ENCODE data around the gene KIAA0513.
A peak's percentile ranks its signal among the peaks of the same experiment; 100 is the strongest.

Gene KIAA0513, protein sequence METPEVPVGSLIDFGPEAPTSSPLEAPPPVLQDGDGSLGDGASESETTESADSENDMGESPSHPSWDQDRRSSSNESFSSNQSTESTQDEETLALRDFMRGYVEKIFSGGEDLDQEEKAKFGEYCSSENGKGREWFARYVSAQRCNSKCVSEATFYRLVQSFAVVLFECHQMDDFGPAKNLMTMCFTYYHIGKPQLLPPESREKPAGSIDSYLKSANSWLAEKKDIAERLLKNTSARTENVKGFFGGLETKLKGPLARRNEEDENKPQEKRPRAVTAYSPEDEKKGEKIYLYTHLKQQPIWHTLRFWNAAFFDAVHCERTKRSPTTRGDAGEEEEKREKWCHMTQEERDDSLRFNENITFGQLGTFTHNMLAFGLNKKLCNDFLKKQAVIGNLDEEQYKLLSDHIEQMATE

DNA sequence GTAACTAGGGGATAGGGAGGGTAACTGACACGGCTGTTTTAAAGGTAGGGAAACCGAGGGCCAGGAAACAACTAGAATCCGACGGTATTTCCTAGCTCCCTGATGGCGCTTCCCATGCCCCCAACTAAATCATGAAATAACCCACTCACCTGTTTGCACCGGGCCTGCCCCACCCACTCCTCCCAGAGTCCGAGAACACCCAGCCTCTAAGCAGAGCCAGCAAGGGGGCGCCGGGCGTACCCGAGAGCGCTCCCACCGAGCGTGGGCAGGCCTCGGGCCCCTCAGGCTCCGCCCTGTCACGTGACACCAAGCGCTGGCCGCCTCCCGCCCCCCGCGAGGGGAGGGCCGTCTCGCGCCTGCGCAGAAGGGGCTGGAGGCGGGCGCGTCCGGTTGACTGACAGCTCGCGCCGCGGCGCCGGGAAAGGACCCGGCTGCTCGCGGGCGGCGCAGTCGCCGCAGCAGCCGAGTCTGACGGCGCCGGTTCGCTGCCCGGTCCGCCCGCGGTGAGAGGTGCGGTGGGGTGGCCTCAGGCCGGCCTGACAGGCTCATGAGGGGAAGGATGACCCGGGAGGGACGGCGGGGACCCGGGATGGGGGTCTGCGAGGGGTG is at the start of gene KIAA0513:
TSS of gene KIAA0513 (plus strand) at position 447 of the 609 bp plus-strand sequence. CDS start 39,277 bp downstream, outside the sequence.
- peak; percentile 54 for DNase-seq

DNA sequence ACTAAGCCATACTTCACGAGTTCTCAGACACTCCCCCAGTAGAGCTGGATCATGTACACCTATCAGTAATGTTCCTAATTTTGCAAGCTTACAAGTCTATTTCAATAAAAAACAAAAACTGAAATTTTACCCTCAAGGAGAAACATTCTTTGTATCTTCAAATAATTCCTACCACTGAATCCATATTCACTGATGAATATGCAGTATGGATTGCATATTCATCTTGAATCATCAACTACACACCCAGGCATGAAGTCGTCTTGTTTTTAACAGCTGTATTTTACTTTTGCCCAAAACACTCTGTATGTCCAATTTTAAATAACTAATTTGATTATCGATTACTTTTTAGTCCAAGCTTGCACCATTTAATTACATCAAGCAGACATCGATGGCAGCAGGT is 48.1 kb upstream of the KIAA0513 start:
- DNase-seq, result no peak

DNA sequence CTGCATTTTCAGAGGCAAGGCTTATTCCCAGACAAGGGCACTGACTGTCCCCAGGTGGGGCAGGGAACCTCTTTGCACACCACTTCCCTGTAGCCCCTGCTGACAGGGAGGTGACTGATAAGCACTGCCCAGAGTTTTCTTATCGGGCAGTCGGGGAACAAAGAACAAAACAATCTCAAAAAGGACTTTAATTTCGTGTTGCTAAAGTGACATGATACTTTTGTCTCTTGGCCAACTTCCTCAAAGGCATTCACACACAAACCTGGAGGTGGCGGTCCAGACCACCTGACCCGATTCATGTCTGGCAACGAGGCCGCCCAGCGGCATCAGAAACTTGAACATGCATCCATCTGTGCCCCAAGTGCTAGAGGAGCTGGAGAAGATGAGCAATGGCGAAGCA is 45.2 kb upstream of the KIAA0513 start:
- DNase-seq, result no peak

DNA sequence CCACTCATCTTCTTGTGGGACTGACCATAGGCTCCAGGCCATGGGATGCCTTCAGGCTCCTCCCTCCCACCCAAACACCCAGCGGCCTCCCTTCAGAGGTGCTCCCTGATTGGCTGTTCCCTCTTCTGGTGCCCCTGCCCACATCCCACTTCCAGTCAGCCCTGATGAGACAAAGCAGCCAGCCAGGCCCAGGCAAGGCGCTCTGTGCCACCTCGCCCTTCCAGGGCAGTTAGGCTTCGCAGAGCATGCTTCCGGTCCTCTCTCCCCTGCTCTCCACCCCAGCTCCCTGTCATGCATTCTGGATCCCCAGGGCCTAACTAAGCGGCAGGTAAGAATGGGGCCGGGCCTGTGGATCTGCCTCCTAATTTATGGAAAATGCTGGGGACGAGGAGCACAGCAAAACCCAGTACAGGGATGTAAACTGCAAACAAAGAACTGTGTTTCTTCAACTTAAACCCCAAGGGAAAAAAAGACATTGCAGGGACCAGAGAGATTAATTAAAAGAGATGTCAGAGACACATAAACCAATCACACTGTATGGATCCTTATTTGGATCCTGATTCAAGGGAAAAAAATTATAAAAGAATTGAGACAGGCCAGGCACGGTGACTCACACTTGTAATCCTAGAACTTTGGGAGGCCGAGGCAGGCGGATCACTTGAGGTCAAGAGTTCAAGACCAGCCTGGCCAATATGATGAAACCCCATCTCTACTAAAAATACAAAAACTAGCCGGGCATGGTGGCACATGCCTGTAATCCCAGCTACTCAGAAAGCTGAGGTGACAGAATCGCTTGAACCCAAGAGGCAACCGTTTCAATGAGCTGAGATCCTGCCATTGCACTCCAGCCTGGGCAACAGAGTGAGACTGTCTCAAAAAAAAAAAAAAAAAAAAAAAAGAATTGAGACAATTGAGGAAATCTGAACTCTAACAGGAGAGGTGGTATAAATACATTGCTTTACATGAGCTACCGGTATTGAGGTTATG is 42.2 kb upstream of the KIAA0513 start:
- no peak for DNase-seq

DNA sequence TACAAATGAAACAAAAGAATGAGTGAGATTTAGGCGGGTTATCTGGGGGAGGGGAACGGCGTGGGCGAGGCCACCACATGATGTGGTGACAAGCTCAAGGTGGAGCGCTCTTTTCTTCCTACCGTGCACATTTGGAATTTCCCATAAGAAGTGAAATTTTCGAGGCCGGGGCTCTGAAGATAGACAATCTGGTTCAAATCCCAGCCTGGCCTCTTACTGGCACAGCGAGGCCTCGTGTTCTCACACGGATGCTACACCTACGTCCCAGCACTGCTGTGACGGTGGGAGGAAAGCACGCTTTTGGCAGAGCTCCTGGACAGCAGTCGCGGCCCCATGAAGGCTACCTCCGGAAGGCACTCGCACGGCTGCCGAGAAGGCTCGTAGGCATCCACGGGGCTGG is 41.5 kb upstream of the KIAA0513 start:
- no peak for DNase-seq

DNA sequence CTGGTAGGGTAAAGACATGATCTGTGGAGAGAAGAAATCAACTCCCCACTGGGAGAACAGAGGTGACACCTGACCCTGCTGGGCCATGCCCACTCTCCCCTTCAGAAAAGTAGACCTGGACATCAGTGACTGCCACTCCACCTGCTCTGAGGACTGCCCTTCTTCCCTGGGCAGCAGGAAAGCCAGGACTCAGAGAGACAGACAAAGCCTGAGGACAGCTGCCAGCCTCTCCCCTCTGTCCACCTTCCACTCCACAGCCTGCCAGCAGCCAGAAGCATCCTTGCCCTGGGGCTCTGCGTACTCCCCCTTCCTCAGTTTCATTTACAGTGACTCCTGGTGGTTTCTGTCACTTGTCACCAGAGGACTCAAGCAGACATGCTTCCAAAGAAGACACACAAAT is 40.7 kb upstream of the KIAA0513 start:
- DNase-seq, result no peak

DNA sequence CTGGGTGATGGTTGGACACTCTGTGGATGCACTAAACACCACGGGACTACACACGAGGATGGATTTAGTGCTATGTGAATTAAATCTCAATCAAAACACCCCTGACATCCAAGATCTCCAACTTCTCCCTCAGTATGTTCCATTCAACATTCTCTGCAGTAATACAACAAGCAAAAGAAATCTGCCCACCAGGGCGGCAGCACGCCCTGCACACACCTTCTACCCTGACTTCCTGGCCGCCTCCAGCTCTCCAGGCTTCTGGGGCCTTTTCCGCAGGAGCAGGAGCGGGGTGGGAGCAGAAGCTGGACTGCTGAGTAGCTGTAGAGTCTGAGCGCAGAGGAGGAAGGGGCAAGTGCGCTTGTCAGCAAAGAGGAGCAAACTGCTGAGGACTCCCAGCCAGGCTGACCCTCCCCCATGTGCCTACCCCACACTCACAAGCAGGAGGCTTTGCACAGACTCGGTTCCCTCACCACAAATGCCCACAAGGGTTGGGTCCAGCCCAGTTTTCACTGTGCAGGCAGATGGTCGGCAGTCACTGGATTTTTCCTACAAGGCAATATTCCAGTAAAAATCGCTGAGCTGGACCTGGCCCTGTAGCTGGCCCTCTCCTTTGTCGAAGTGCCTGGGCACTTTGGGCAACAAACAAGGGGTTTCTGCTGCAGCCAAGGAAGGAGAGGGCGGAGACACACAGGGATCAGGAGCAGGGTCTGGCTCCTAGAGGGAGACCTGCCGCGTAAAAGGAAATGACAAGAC is 39.1 kb upstream of the KIAA0513 start:
- no peak for DNase-seq

DNA sequence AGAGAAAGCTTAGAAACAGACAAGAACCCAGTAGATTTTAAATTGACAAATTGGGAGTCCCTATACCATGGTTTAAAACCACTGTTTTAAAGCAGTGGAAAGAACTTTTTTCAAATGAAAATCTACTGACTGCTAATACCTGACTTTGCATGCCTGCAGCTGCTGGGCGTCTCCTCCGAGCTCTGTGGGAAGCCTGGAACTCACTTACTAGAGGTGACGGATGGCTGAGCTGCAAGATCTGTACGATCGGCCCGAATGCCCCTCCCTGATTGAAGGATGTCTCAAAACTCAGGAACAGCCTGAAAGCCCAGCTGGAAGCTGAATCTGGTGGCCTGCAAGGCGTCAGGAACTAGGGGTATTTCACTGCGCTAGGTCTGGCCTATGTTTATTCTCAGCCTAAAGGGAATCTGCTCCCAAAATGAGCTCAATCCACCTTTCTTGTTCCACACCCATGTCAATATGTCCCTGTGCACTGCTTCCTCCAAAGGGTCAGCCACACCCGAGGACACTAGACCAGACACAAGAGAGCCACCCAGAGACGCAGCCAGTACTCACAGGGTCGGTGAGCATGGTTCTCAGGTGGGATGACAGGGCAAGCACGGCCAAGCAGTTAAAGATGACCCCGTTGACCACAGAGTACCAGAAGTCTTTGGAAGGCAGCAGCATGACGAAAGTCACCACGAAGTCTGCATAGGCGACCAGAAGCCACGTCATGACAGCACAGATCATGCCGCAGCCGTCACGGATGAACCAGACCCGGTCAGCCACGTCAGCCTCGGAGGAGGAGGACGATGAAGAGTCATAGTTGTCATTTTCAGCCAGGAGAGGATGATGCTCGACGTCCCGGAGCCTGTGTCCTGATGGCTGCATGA is 37.6 kb upstream of the KIAA0513 start:
- no peak for DNase-seq

DNA sequence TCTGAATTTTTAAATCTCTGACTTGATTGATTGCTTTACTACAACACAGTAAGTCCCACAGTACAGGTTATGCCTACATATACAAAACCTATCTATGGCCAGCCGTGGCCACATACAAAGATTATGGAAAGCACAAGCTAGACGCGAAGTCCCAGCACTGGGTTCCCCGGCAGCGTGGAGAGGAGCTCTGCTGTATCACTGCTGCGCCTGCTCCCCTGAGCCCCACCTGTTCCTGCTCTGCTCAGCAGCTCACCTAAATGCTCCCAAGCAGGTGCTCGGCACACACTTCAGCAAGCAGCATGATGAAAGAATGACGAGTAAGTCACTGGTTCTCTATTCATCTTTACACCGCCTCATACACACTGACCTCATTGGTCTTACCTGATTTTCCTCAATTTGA is 36.8 kb upstream of the KIAA0513 start:
- no peak for DNase-seq

DNA sequence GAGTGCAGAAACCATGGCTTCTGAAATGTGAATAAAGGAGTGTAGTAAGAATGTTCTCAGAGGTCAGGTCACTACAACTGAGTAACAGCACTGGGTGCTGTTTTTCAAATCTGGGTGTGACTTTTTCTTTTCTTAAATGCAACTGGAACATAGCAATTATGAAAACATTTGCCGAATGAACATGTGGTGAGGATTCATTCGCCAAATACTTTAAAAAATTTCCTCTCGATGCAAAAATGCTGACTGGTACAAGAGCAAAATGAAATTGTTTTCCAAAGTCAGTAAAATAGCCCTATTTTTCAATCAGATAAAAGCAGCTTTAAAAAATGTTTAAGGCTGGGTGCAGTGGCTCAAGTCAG is 34.9 kb upstream of the KIAA0513 start:
- DNase-seq, result no peak

DNA sequence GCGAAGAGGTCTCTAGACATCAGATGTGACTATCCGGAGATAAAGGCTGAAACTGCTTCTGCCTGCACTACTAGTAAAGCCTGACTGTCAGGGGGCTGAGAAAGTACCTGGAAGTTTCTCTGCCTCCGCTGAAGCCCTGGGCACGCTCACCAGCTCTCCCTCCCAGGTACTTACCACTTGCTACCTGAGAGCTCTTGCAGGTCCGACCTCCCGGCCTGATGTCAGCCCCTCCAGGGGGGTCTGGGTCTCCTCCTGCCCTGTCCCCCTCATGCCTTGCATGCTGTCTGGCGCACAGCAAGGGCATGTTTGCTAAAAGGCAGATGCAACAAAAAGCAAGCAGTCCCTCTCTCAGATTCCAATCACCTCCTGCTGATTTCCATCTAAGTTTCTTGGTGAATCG is 33.7 kb upstream of the KIAA0513 start:
- DNase-seq, result no peak

DNA sequence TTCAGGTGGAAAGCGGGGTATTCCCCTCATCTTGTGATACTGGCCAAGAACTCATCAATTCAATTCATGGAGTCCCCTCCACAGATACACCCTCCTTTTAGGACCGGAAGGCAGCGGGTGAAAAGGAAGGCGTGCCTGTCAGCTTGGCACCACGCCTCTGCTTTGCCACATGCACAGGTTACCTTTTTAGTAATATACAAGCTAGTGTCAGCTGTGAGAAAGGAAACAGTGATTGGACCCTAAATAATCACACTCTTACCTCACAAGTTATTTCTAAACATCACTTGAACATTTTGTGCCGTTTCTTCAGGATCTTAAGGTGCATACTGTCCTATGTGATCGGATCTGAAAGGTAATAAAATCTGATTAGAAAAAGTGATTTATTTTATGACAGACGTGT is 31.9 kb upstream of the KIAA0513 start:
- no peak for DNase-seq

DNA sequence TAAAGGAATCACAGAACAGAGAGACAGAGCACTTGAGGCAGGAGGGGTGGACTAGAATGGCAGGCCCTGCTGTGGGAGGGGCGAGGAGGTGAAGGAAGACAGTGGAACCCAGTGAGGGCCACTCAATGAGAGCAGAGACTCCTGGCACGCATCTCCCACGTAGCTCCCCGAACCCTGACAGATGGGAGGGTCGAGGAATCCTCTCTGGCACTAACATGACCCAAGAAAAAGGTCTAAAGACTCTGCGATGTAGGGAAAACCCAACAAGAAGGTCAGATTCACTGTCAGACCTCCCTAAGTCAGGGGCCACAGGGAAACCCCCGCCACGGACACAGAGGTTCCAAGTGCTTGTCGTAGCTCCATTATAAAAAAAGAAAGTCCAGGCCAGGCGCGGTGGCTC is 31.2 kb upstream of the KIAA0513 start:
- no peak for DNase-seq

DNA sequence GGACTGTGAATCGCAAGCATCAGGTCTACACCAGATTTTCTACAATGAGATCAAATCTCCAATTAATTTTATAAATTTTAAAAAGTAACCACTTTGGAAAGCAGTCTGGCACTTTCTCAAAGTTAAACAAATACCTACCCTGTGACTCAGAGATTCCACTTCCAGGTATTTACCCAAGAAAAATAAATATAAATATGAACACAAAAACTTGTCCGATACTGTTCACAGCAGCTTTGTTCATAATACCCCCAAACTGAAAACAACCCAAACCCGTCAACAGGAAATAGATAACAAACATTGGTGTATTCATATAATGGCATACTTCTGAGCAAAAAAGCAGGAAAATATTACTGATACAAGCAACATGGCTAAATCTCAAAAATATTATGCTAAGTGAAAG is 28.4 kb upstream of the KIAA0513 start:
- no peak for DNase-seq

DNA sequence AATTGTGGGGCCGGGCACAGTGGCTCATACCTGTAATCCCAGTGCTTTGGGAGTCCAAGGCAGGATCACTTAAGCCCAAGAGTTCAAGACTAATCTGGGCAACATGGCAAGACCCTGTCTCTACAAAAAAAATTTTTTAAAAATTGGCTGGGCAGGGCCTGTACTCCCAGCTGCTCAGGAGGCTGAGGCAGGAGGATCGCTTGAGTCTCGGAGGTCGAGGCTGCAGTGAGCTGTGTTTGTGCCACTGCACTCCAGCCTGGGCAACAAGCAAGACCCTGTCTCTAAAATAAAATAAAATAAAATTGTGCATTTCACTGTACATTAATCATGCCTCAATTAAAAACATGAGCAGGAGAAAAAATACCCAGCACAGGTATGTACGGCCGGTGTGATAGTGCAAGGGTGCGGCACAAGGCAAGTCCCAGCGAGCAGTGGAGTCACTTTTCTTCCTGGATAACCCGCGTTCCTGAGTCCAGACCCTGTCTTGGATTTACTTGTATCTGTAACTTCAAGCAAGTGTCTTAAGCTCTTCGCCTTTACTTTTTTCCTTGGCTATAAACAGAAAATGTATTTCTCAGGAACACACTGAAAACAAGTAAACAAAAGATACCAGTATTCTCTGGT is 27.6 kb upstream of the KIAA0513 start:
- DNase-seq, result no peak

DNA sequence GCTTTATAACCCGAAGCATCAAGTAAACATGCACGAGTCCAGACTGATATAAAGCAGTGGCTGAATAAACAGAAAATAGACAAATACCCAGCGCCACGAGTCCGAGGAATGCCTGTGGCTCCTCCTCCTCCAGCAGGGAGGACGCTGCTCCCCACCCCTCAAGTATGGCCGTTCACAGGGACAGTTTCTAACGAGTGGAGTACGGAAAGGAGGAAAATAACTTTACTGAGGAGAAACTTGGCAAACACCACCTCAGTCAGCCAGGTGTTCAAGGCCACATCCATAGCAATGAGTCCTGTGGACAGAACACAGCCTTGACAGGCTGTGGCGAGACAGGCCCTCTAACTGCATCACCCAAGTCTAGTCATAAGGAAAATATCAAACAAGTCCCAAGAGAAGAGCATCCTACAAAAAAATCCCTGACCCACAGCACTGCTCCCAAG is 25.5 kb upstream of the KIAA0513 start:
- no peak for DNase-seq

DNA sequence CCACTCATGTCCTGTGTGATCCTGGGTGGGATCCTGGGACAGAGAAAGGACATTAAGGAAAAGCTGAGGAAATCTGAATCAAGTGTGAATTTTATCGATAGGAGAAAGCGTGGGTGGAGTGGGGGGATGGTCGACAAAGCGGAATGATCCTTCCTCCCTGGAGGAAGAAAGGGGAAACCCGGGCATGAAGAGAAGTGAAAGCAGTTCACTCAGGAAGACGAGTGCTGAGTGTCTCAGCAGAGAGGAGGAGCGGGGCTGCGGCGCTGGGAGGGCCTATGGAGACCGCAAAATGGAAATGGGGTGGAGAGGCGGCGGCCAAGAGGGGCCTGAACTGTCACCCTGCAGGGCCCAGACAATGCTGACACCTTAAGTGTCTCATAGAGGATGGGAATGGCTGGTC is 25.0 kb upstream of the KIAA0513 start:
- no peak for DNase-seq

DNA sequence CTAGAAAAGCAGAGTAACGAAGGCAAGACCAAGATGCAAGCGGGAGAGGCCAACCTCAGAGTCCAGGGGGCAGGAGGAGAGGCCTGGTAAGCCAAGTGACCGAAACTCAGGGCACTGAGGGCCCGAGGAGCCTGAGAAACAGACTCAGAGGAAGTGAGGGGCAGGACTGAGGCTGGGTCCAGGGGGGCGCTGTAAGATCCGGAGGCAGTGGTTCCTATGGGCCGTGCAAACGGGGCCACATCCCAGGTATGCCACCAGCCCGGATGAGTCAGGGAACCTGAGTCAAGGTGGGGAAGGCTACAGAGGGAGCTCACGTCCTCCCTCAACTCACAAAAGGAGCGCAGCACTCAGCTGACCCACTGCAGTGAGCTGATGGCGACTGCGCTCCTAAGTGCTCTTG is 24.5 kb upstream of the KIAA0513 start:
- no peak for DNase-seq

DNA sequence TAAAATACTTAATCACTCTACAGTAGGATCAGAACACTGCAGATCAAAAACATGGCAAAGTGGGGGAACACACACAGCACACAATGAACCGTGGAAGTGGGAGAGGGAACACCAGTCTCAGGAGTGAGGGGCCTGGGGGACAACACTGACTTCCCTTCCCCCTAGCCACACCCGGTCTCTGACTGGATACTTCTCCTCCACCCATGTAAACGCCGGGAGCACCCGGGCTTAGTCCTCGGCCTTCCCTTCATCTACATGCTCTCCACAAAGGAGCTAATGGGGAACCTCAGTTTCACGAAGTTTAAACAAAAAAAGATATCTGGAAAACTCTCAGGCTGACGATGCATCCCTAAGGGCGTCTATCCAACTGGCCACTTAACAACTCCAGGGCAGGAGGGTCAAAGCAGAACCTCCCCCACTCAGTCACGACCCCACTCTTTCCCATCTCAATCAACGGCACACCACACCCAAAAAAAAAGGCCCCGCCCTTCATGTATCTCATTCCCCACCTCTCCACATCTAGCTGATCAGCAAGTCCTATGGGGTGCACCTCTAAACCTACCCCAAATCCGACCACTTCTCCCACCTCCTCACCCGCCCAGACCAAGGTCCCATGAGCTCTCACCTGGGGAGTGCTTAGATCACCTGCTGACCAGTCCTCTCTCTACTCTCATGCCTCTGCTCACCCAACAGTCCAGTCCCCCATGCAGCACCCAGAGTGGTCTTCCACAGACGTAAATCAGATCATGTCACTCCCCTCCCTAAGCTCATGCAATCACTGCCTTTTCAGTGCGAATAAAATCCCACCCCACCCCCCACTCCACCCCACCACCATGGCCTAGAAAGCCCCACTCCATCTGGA is 23.6 kb upstream of the KIAA0513 start:
- DNase-seq, result no peak

DNA sequence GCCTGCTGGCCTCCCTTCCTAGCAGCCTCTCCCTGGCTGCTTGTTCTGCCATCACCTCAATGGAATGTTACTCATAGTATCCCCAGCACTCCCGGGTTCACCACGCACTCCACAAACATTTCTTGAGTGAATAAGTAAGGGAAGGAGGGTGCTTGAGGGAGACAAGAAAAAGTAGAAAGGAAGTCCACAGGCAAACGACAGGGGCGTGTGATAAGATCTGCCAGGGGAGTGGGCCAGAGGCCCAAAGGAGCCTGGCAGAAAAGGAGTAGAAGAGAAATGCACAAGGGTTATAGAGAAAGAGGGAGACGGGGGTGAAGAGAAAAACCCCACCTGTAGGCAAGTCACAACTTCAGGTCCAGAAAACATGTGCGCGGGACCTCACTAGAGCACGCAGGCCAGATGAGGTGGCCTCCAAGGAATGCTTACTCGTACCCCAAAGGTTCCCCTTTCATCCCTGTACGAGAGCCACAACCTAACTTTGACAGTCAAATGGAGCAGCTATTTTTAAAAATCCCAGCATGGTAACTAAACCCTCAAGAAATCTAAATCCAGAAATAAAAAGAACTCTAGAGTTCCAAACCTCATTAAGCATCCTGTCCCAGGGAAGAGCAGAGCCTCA is 22.9 kb upstream of the KIAA0513 start:
- DNase-seq, result no peak

All from NCI-H2081 treated with DMSO at 0.1 percent for 48 hours (cell line).